NCI-H446 (cell line): Measurements from ENCODE around the gene UBA52.
"Not testable (repeated sequence)": the region's sequence is repeated elsewhere in the genome, so short reads cannot be mapped to it uniquely, and the experiment has no call there.

Experiments used
- DNase-seq, 2 experiments: peaks; one replicate each; lab custom pipeline; 2025; lab: John Stamatoyannopoulos, UW

Gene UBA52

GRCh38 chr19:18557411-18558201, 14.1 kb upstream of the UBA52 start, which contains the start of gene KXD1:
TSS of gene KXD1 (plus strand) at chr19:18557870. CDS start at chr19:18562057, 4,187 bp downstream.
- DNase-seq: peak; percentile 92 to 99

- no peak for DNase-seq
Measured at GRCh38 chr19:18558202-18558555, 13.5 kb upstream of the UBA52 start.

- no peak for DNase-seq
Measured at GRCh38 chr19:18558604-18559003, 13.1 kb upstream of the UBA52 start.

- no peak for DNase-seq
Measured at GRCh38 chr19:18559685-18560084, 12.0 kb upstream of the UBA52 start.

- no peak for DNase-seq
Measured at GRCh38 chr19:18562086-18562485, 9.6 kb upstream of the UBA52 start.

GRCh38 chr19:18566953-18567352, 4.7 kb upstream of the UBA52 start:
- no peak for DNase-seq

- DNase-seq: no peak
Measured at GRCh38 chr19:18568367-18568766, 3.3 kb upstream of the UBA52 start.

- no peak for DNase-seq
Measured at GRCh38 chr19:18574691-18575291, 3.1 kb downstream of the UBA52 start.

- DNase-seq: no peak
Measured at GRCh38 chr19:18576383-18576782, 4.7 kb downstream of the UBA52 start.

- no peak for DNase-seq
Measured at GRCh38 chr19:18577365-18577914, 5.8 kb downstream of the UBA52 start.

- DNase-seq: no peak
Measured at GRCh38 chr19:18580311-18580710, 8.7 kb downstream of the UBA52 start.

- DNase-seq: no peak
Measured at GRCh38 chr19:18586306-18586705, 14.6 kb downstream of the UBA52 start.

- DNase-seq: no peak
Measured at GRCh38 chr19:18587561-18587960, 15.9 kb downstream of the UBA52 start.

GRCh38 chr19:18587962-18588610, 16.4 kb downstream of the UBA52 start:
- DNase-seq: no peak

GRCh38 chr19:18588611-18589379, 17.1 kb downstream of the UBA52 start, which contains the start of gene REX1BD:
TSS of gene REX1BD (plus strand) at chr19:18588798. CDS start at chr19:18588802, 4 bp downstream.
- peak; percentile 65 to 86 for DNase-seq

- peak; percentile 70 to 87 for DNase-seq
Measured at GRCh38 chr19:18589380-18590272, 18.0 kb downstream of the UBA52 start.

GRCh38 chr19:18590273-18591272, 18.9 kb downstream of the UBA52 start:
- peak; percentile 33 to 75 for DNase-seq

GRCh38 chr19:18591735-18592385, 20.2 kb downstream of the UBA52 start:
- no peak for DNase-seq

GRCh38 chr19:18592732-18593131, 21.1 kb downstream of the UBA52 start:
- DNase-seq: not testable (repeated sequence)
